ENCODE measurements around the gene ORC2.
A peak's percentile ranks its signal among the peaks of the same experiment; 100 is the strongest.
"Not testable (repeated sequence)": the region's sequence is repeated elsewhere in the genome, so short reads cannot be mapped to it uniquely, and the experiment has no call there.

The ORC2 gene

DNA sequence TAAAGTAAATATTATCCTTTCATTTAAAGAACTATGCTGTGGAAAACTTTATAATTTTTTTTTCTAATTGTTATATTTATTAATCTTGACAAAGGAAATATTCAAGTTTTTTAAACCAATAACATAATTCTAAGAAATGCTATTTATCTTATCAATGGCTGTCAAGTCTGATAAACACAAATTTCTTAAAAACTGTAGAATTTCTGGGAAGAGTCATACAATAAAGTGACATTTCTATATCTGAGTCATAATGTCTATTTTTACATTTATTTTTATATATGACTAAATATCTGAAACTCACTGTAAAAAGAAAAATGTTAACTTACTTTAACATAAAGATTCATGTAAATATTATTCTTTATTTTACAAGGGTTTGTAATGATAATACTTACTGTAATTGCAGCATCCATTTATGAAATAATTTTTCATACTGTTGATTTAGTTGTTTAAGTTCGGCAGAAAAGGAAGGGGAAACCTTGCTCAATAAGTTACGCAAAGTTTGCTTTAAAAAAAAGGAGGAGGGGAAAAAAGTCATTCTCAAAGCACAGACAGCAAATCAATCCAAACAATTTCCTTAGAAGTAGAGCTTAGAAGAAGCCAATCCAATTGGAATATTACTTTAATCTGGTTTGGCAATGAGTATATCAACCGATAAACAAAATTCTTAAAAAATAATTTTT, 32.4 kb downstream of the ORC2 start:
- DNase-seq, result no peak

- no peak for DNase-seq
Measured at GRCh38 chr2:200929334-200930249, 33.9 kb downstream of the ORC2 start.

GRCh38 chr2:200922439-200922838, 41.0 kb downstream of the ORC2 start:
- DNase-seq, result no peak

DNA sequence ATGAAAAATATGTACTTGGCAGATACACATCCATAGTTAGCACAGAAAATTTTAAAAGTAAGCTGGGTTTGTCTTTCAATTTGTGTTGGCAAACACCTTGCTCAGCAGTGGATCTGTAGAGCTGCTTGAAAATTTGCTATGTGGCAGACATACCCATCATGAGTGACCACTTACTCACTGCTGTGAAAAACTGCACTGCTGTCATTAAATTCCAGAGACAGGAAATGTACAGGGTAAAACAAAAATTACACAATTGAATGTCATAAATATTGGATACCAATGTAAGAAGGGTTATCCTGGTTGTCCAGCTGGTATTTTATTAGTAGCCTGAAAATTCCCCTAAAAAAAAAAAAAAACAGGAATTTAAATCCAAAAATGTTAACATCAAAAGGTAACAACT, 49.8 kb downstream of the ORC2 start:
- DNase-seq, result no peak

GRCh38 chr2:200909958-200910357, 53.5 kb downstream of the ORC2 start:
- no peak for DNase-seq

GRCh38 chr2:200905618-200906296, 57.7 kb downstream of the ORC2 start:
- DNase-seq, result peak; percentile 53 to 62

DNA sequence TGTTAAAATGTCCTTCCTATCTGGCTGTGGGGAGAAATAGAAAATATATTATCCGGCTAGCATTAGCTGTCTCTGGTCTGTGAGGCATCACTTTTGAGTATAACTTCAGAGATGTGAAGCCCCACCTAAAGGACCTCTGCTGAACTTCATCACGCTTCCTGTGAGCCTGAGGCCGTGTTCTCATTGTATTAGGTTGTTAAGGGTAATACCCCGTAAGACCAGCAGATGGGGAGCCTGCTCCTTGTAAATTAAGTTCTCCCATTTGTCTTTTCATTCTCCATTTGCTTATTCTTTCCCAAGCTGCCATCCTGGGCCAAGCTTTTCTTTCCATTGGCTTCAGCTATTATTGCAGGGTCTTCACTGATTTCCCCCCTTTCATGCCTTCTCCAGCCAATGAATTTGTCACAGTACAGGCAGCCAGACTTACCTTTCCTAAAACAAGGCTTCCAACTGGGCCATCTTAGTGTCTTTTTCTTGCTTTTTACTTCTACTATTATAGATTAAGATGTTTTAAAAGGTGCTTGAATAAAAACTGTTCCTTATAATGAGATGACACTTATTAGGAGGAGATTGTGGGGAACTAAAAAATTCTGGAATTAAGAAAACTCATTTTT, 61.9 kb downstream of the ORC2 start:
- DNase-seq, result peak; percentile 80 to 88

DNA sequence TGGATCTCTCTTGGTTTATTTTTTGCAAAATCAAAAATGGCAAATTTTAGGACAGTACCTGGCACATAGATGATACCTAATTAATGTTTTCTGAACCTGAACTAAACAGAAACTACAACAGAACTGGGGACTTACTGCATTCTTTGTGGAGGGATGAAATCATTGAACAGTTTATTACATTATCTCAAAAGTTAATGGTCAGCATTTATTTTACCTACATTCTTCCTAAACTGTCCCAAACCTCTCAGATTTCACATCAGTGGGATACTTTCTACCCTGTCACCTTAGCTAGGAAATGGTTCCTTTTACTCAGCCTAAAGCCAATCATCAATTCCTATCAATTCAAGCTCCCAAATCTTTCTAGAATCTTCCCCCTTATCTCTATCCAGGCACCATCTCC, 64.0 kb downstream of the ORC2 start:
- DNase-seq, result no peak

DNA sequence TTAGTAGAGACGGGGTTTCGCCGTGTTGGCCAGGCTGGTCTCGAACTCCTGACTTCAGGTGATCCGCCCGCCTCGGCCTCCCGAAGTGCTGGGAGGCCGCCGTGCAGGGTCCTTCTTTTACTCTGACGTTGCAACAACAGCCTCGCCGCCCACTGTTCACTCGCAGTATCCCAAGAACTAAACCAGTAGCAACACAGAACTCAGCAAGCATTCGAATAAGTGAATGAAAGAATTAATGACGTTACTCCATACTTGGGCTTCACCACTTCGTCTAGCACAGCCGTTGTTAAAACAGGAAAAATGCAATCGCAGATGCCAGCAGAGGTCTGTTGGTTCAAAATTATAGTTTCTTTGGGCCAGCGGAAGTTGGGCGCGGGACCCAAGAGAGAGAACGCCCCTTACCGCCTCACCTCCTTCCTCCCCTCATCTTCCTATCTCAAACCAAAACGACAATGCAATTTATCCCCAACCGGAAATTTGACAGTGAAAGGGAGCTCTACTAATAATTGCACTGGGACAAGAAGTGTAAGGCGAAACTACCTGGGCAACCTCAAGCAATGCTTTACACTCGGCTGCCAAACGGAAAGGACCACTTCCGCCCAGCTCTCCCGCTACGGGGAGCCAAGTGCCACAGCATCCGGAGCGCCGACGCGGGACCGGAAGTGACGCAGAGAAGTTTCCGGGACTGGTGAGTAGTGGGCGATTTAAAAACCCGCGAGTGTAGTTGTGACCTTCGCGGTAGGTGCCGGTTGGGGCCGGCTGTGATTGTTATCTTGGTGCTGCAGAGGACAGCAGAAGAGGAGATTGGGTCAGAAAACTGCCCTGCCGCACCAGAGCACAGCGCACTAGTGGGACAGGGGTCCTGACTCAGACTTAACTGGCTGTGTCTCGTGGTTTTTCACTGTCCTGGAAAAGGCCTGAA, 74.5 kb downstream of the ORC2 start, which contains the start of the genes NIF3L1 and PPIL3:
NIF3L1 (plus strand) TSS at position 668 of the 922 bp plus-strand sequence. CDS start 2,573 bp downstream, outside the sequence.
PPIL3 (minus strand) TSS at position 374 of the 922 bp plus-strand sequence. CDS start 1,462 bp downstream, outside the sequence.
- DNase-seq, result peak; percentile 96 to 97

- not testable (repeated sequence) for DNase-seq
Measured at GRCh38 chr2:200881715-200882249, 81.7 kb downstream of the ORC2 start.

DNA sequence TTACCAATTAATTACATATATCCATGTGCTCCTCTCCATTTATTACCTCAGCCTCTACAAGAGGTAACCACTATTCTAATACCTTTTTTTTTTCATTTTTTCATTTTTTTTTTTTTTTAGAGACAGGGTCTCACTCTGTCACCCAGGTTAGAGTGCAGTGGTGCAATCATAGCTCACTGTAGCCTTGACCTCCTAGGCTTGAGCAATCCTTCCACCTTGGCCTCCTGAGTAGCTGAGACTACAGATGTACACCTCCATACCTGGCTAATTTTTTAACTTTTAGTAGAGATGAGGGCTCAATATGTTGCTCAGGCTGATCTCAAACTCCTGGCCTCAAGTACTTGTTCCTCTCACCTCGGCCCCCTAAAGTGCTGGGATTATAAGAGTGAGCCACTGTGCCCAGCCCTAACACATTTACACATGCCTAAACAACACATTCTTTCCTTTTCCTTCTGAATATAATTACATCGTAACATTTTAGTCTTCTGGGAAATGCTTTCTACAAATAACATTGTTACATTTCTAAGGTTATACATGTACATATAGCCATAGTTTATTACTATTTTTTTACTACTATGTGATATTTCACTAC, 85.1 kb downstream of the ORC2 start:
- DNase-seq, result no peak

DNA sequence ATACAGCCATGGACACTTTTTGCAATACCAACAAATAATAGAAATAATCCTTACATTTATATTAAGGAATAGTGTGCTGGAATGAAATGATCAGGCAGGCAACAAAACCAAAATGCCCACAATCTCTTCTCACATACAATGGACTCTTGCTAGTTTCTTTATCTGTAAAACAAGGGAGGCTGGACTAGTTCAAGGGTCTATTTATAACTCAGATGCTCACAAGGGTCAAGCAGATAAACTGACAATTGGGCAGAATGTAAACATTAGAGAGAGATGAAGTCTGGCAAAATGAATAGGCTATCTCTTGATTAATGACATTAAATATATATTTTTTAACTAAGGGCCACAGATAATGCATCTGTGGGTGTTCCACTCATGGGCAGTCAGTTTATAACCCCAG, 86.0 kb downstream of the ORC2 start:
- no peak for DNase-seq

DNA sequence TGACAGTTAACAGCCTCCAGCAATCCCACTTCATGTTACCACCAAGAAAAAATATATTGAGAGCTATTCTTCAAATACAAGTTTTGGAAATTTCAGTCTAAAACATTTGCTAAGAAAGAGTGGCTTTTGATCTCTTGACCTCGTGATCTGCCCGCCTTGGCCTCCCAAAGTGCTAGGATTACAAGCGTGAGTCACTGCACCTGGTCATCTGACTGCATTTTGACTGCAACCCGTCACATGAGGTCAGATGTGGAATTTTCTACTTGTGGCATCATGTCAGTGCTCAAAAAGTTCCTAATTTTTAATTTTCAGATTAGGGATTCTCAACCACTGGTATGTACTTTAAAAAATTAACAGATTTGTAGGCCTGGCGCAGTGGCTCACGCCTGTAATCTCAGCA, 89.9 kb downstream of the ORC2 start:
- no peak for DNase-seq

GRCh38 chr2:200871151-200871550, 92.3 kb downstream of the ORC2 start:
- no peak for DNase-seq

DNA sequence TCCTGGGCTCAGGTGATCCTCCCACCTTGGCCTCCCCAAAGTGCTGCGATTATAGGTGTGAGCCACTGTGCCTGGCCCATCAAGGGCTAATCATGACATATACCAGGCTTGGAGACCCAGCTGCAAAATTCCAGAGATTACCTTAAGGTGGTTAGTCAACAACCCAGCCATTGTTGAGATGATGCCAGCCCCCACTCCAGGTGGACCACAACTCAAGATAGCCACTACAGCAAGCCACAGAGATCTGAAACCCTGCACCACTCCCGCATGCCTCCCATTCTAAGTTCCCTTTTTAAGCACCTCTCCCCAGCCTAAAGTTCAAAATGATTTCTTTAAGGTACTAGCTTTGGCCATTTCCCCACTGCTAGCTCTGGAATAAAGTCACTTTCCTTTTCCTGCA, 94.4 kb downstream of the ORC2 start:
- no peak for DNase-seq

DNA sequence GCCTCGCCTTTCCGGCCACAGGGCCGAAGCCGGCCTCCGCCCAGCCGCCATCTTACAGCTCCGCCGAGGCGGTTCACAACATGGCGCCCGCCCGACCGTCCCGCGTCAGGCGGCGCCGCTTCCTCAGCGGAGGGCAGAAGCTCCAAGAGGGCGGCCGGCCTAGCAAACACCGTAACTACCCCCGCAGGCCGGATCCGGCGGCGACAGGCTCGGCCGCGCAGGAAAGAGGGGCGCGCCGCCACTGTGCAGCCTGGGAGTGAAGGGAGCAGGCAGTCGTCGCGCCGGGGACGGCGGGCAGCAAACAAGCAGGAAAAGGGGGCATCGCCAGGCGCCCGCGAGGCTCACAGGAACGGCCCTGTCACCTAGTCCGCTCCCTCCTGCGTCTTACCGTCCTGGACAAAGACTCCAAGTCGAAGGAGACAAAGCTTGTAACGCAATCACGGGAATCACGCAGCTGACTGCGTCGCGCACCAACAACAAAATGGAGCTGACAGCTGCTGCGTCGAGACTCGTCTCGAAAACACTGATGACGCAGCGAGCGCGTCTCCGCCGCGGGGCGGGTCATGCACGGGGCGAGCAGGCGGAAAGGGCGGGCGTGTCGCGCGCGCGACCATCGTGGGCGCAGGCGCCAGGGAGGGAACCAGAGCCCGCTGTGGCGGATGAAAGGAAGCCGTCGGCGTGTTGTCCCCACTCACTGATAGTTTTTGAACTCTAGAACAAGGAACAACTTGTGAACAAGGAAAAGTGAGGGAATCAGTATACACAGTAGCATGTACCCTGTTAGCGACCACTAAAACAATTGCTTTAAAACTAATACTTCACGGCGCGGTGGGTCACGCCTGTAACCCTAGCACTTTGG, 99.1 kb downstream of the ORC2 start, which contains the start of gene CLK1:
CLK1 (minus strand) TSS at position 483 of the 859 bp plus-strand sequence. CDS start 2,796 bp downstream, outside the sequence.
- DNase-seq, result peak; percentile 96 to 97

- DNase-seq, result peak in 1 of 2 donors; percentile 26
Measured at GRCh38 chr2:200863782-200864175, 99.7 kb downstream of the ORC2 start.

GRCh38 chr2:200862532-200863000, 100.9 kb downstream of the ORC2 start:
- peak; percentile 65 to 81 for DNase-seq

DNA sequence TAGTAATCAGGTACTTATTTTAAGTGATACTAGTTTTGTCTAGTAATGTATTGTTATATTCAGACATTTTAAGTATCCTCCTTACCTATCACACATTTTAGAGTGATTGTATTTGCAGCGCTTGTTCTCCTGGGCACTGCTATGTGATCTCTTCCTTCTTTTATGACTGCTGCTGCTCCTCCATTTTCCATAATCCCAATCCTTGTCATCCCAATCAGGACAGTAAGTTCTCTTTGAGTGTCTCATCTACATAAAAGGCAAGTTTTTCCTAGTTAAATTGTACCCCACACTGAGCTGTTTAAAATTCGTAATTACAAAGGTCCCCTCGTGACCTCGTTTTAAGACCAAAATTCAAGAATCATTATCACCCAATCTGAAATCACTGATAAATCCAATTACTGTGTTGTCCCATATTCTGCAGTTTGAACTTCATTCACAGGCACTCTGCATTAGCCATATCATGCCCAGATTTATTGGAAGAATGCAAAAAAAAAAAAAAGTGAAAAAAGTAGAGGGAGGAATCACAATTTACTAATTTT, 101.8 kb downstream of the ORC2 start:
- DNase-seq, result no peak
